EH (cell line): ENCODE results near the gene APOLD1.
"Not testable (repeated sequence)": the region's sequence is repeated elsewhere in the genome, so short reads cannot be mapped to it uniquely, and the experiment has no call there.

ENCODE experiments used
- DNase-seq: peaks from one replicate; pipeline ENCODE4 v3.0.0-alpha.2; 2015; ENCODE audit warnings: low read depth

The APOLD1 gene, protein sequence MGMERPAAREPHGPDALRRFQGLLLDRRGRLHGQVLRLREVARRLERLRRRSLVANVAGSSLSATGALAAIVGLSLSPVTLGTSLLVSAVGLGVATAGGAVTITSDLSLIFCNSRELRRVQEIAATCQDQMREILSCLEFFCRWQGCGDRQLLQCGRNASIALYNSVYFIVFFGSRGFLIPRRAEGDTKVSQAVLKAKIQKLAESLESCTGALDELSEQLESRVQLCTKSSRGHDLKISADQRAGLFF

DNA sequence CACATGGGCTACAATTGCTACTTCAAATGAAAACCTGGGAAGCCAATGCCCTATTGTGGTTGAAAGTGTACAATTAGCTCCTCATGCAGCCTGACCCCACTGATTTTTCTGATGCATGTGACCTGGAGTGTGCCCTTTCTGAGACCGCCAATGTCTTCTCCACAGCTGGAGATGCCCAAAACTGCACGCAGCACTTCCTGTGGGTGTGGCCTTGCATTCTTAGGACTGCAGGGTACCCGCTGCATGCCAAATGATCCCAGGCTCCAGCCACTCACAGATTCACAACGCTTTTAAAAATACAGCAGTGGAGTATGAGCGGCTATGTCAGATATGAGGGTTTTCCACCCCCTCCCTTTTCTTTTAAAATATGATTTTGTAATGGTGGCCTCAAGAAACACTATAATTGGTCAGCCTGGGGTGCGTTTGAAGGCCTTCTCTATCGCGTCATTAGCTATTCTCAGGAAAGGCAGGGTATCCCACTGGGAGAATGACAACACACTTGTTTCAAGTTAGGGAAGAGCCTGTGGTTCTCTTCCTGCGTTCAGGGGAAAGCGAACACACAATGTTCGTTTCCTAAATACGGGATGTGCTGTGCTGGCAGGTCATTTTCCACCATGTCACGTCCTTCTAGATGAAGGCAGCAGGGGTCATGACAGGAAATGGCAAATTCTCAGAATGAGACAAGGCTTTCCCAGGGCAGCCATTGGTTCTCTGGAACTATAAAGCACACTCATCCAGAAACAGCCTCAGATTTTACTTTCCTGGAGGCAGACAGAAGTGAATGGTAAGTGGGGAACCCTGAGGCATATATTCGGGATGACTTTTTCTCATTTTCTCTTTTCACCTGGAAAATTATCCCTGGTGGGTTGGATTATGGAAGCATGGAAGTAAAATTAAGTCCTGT is at the start of gene APOLD1:
TSS of gene APOLD1 (plus strand) at position 749 of the 904 bp plus-strand sequence. CDS start at position 782, 33 bp downstream.
- peak; percentile 33 for DNase-seq

DNA sequence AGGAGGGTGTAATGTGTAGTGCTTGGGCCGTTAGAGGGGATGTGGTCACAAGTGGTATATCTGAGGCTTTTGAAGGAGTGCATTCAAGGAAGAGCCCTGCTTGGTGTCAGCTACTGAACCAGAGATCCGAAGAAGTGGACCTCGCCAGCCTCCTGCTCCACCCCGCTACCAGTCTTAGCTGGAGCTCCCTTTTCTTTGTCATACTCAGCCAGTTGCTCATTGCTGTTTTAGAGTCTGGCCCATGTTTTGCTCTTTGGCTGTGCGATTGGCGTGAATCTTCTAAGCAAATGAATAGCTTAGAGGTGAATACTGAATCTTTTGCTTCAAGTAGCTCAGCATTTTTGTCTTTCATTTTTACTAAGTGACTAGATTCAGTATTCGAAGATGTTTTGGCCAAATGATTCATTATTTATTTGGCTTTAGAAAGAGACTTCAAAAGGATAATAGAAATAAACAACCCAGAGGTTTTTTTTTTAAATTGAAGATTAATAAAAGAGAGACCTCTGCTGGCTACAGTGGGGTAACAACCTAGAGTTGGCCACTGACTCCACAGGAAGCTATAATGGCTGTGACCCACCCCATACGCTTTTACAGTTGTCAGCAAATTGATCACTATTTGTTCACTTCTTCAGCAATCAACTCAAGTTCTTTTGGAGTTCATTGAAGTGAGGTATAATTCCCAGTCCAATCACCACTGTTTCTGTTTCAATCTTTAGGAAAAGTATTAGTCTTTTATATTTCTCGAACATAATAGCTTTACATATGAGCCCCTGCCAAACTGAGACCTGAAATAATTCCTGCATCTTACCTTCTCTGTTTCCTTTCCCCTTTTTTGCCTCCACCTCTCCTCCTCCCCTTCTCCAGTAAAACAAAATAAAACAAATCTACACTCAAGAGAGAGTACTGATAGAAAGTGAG is 48.4 kb upstream of the APOLD1 start:
- peak; percentile 91 for DNase-seq

DNA sequence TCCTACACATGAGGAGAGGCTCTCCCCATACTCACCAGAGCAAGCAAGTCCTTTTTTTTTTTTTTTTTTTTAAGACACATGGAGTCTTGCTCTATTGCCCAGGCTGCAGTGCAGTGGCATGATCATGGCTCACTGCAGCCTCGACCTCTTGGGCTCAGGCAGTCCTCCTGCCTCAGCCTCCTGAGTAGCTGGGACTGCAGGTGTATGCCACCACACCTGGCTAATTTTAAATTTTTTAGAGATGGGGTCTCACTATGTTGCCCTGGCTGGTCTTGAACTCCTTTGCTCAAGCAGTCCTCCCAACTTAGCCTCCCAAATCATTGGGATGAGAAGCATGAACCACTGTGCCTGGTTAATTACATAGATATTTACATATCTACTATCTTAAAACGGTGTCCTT is 47.3 kb upstream of the APOLD1 start:
- not testable (repeated sequence) for DNase-seq

DNA sequence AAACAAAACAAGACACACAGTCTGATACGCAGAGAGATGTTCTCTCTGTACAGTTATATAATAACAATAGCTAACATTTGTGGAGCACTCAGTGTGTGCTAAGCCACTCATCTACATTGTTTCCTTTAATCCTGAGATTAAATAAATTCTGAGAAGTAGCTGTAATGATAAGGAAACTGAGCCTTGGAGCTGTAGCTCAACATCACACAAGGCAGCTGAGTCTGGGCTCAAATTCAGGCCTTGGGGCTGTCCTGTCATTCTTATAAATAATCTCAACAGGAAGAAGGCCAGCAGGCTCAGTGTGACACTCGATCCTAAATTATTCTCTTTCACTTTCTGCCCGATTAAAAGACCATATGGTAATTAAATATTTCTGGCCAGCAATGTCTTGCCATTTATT is 43.8 kb upstream of the APOLD1 start:
- DNase-seq: peak; percentile 60

DNA sequence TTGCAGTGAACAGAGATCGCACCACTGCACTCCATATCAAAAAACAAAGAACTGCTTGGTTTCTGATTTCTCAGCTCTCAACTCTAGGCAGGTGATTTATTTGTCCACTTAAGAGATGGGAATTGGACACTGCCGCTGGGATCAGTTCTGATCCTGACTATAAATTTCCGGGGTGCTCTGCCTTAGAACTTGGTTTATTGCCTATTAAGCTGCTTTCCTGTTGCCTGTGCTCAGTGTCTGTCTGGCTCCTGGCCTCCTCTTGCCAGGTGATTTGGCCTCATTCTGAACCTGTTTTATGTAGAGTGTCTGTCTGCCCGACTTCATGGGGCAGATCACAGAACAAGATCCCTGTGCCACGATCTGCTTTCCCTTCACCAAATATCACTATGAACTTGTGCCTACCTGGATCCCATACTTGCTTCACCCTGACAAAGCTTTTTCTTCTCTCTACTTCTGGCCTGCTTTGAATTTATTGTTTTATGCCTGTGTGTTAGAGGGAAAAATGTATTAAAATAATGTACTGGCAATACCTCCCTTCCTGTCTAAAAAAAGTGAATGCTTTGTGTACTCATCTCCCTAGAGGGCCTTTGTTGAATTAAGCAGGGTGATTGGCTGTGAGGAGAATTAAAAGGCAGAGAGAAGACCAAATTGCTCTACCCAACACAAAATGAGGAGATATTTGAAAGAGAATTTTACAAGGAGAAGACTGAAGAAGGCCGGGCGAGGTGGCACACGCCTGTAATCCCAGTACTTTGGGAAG is 40.7 kb upstream of the APOLD1 start:
- DNase-seq: no peak

DNA sequence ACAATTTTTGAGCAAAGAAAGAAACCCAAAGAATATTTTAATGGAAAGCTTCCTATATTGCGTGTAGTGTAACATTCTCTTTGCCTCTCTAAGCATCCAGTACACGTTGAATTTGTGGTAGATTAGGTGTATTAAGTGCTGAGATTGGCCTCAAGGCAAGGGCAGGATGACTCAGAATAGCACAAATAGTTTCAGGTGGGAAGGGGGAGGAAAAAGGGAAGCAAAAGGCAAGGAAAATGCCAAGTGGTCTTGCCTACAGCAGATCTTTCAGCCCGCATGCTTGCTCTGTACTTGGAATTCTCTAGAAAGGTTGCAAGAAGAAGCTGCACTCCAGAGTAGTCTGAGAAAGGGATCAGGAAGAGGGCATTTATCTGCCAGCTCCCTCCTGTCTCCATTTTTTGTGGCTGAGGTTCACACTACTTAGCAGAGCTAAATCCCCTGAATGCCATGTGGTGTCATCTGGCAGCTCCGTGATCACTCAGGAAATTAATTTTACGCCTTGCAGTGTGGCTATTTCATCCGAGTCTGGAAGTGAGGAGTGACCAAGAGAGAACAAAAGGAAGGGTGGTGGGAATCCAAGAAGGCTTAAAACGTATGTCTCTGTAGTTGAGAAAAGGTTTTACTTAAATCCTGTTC is 39.8 kb upstream of the APOLD1 start:
- DNase-seq: no peak

DNA sequence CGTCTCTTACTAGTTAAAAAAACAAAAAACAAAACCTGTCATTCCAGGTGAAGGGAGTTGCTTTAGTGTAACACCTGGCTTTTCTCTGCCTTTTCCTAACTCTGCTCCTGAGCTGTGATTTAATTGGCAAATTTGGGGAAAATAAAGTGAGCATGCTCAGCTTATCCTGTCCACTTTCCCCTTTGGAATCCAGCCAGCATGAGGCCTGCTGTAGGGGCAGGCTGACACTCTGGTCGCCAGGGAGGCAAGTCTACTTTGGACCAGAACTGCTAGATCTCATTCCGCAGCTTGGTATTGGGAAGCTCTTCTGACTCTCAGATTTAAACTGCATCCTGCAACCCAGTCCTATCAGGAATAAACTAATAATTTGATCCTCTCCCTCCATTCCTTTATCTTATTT is 38.2 kb upstream of the APOLD1 start:
- DNase-seq: no peak

DNA sequence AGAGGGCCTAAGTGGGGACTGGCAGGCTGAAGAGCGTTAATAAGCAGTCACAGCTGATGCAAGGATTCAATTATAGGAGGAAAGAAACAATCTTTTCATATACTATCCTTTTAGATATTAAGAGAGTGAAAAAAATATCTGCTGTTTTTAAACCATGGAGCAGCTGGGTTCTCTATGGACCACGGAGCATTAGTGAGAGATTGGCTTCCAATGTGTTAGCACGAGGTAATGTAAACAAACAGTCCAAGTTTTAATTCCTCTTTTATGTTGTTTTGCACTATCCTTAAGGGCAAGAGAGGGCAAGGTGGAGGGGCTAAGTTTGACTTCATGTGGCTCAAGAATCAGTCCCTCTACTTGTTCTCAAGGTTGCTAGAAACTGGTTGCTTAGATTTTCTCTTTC is 37.4 kb upstream of the APOLD1 start:
- DNase-seq: no peak

DNA sequence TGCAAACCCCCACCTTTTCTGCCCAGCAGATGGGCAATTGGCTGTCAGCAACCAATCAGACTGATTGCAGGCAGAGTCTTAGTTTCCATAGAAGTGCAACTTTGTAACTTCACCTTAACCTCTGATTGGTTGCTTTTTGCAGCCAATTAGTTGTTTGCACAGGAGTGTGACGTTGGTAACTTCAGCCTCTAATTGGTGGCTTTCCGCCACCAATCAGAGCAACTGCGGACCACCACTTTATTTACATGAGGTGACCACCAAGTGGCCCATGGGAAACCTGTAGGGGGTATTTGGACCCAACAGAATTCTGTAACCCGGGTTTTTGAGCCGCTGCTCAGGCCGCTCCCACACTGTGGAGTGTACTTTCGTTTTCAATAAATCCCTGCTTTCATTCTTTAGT is 36.0 kb upstream of the APOLD1 start:
- no peak for DNase-seq

DNA sequence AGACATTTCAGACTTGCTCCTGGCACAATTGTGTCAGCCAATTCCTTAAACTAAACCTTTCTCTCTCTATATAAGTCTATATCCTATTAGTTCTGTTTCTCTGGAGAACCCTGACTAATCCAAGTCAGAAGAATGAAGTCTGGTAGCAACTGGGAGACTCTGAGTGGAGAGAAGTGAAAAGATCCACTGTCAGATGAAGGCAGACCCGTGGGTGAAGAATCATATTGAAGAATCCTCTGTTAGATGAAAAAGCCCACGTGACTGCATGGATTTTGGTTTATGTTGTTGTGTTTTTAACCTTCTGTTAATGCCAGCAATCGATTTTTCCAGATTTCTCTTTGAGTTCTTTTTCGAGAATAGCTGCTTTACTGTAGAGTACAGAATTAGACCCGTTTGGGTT is 29.5 kb upstream of the APOLD1 start:
- DNase-seq: no peak

DNA sequence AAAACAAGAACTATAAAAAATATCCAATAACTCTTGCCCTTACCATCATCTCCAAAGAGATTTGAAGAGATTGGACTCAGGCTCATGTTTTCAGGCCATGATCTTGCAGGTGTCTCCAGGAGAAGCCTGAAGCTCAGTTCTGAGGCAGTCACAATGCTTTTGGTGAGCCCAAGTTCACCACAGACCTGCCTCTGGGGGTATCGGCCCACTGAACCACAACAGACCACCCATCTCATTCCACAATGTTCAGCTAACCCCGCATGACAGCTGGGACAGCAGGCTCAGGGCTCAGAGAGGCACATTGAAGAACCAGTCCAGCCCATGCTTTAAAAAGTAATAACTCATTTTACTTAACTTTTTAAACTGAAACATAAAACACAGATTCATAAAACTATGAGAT is 28.3 kb upstream of the APOLD1 start:
- DNase-seq: no peak

DNA sequence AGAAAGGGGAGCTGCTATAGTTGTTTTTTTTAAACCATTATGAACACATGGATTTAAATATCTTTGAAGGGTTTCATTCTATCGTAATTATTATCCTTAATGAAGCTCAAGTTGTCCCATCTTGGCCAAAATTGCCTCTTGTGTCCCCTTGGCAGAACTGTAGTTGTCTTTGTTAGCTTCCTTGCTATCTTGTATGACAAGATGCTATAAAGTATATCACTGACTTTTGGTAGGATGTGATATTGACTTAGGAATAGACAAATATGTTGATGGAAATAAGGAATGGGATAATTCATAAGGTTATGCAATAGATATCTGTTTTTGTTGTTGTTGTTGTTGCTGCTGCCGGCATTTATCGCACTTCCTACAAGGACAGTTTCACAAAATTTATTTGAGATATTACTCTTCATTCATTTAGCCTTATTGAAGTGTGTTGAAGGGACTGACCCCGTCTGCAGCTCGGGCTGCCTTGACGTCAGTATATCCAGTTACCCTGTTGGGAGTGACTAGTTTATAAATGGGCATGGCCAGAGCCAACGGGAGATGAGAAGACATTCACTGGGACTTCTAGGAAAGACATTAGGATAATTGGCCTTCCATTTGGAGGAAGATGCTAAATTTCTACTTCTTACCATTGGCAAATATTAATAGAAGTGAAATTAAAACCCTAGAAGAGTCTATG is 26.1 kb upstream of the APOLD1 start:
- no peak for DNase-seq

DNA sequence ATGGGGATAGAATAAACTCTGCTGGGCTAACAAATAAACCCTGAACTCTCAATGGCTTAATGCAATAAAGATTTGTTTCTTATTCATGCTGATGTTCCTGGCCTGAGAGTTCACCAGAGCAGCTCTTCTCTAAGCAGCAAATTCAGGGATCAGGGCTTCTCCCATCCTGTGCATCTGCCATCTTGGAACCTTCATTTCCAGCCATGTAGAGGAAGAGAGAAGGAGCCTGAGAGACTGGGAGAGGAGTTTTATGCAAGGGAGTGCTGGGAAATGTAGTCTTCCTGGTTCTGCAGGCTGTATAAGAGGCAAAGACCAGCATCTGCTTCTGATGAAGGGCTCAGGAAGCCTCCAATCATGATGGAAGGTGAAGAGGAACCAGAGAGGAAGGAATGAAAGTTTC is 20.6 kb upstream of the APOLD1 start:
- DNase-seq: no peak

DNA sequence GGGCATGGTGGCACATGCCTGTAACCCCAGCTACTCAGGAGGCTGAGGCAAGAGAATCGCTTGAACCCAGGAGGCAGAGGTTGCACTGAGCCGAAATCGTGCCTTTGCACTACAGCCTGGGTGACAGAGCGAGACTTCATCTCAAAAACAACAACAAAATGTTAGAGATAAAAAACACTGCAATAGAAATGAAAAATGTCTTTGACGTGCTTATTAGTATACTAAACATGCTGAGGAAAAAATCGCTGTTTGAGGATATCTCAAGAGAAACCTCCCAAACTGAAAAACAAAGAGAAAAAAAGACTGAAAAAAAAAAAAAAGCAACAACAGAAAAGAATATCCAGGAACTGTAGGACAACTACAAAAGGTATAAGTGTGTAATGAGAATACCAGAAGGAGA is 15.2 kb upstream of the APOLD1 start:
- no peak for DNase-seq

DNA sequence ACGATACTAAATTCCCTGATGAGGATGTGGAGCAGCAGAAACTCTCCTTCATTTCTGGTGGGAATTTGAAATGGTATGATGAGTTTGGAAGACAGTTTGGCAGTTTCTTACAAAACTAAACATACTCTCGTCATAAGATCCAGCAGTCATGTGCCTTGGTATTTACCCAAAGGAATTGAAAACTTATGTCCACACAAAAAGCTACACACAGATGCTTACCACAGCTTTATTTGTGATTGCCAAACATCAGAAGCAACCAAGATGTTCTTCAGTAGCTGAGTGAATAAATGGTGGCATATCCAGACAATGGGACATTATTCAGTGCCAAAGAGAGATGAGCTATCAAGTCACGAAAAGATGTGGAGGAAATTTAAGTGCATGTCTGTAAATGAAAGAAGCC is 10.7 kb upstream of the APOLD1 start:
- no peak for DNase-seq

DNA sequence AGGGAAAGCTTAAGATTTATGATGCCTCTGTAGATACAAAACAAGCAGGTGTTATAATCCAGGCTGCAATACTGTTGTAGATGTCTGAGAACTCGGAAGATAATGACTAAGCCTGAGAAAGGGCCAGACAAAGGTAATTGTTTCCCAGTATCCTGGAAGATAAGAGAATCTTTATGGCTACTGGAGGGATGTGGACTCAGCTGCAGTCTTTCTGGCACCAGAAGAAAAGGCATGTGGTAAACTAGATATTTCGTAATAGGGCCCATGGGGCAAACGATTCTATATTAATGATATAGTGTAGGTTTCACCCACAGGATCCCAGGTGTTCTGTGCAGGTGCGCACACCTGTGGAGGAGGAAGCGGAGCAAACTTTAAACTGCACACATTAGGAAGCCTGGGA is 9.2 kb upstream of the APOLD1 start:
- DNase-seq: no peak

DNA sequence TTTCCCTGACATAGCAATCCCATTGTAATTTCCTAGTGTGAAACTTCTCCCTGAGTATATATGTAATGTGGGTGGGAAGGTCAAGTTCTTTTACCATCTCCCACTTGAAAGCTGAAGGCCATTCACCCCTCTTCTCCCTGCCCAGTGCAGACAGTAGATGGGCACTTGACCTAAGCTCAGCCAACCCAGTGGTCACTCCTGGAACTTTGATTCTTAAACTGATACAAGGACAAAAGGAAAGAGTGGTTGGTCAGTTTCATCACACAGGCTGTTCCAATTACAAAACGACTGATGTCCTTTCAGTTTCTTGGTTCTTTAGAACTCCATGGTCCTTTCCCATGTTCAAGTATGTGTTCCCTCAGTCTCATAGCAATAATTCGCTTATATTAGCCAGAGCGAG is 8.4 kb upstream of the APOLD1 start:
- DNase-seq: no peak

DNA sequence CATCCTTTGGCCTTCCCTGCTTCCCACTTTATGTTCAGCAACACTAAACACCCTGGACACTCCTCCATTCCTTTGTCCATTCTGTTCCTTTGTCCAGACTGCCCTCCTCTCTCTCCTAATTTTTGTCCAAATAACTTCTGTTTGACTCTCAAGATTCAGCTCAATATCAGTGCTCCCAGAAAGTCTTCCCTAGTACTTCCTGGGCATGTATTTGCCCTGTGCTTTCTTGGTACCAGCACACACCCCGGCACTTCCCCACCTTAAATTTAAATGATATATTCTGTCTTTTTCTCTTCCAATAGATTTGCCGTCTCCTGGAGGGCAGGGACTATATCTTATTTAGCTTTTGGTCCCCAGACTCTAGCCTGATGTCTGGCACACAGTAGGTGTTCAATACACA is 6.5 kb upstream of the APOLD1 start:
- DNase-seq: no peak

DNA sequence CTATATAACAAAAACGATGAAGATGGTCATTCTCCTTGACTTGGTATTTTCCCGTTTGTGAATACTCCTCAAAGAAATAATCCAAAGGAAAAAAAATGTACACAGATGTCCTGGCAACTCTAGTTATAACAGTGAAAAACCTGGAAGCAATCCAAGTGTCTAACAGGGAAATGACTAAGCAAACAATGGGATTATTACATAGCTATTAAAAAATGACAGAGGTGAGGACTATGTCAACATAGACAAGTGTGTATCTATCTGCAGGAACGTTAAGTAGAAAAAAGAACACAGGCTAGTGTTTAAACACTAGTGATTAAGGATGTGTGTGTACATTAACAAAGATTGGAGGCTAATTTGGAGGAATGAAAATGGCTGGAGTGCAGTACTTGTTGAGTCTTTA is 5.9 kb upstream of the APOLD1 start:
- peak; percentile 86 for DNase-seq

DNA sequence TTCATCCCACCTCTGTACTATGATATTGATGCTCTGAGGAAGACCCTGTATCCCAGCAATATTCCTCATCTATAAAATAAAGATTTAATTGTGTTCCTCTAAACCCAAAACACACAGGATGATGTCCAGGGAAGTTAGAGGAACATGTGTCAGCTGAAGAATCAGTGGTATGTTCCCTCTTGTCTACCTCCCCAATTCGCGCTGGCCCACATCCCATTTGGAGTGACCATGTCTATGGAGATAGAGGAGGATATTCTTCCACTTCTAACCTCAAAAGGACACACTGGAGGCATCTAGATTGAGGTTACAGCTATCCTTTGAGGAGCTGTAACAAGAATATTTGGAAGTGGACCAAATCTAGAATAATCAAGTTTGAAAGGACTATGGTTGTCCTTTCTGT is 1.3 kb upstream of the APOLD1 start:
- DNase-seq: no peak

DNA sequence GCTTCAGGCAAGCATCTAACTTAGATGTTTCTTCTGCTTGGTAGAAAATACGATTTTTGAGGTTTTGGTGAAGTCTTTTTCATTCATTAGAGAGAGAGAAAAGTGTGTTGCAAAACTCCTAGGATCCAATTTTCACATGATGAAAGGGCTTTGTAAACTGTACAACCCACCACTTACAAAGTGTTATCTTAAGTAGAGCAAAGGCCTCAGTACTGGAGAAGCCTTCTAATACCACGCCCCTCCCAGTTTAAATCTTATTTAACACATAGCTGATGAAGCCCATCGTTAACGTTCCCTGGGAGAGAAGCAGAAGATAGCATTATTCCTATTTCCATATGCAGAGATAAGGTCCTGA is 869 bp downstream of the APOLD1 start:
- no peak for DNase-seq
